T-cell (primary cell): ENCODE measurements around the gene CLEC18C. TPM values are rescaled to one million over a fixed set of nuclear protein-coding genes. Genes with fewer than 3 reads are reported as not detected.
"Not testable (repeated sequence)": the region's sequence is repeated elsewhere in the genome, so short reads cannot be mapped to it uniquely, and the experiment has no call there.

Source experiments
- ATAC-seq, 4 experiments: fragments of 200-7000 bp in 3 of 4; fragments of 150-1000 bp in 1 of 4; cut with Tn5 transposase; replicated peaks in 1 of 4; 1 replicate in 3 of 4; 2 replicates in 1 of 4; pipeline ENCODE4 v1.10.0; 2021; ENCODE audit warnings: moderate library complexity in 3 of 4, mild to moderate bottlenecking in 2 of 4, moderate number of reproducible peaks in 1 of 4
- CTCF ChIA-PET, 2 donors: fragments of 300-600 bp; sonication (Branson Sonifier 250); formaldehyde crosslinking; loops; one replicate each; lab custom pipeline; 2022; ENCODE audit warnings: antibody characterized with exemption in 2 of 2; lab: Charles Lee
- POLR2A ChIA-PET, 2 donors: fragments of 300-600 bp; sonication (Branson Sonifier 250); formaldehyde crosslinking; loops; one replicate each; lab custom pipeline; 2022; ENCODE audit warnings: antibody characterized with exemption in 2 of 2; lab: Charles Lee
- DNase-seq, 35 experiments: peaks; one replicate each; pipeline versions ENCODE4 v3.0.0 to v3.0.0-alpha.2; 2013 to 2023
- H3K27ac ChIP-seq: one replicate; pipeline ENCODE4 v1.5.1; 2013; ENCODE audit warnings: low read length
- H3K27me3 ChIP-seq, 2 experiments: replicated peaks in 1 of 2; 1 replicate in 1 of 2; 2 replicates in 1 of 2; pipeline versions ENCODE4 v1.6.1 to v1.7.0; 2013; ENCODE audit warnings: low read length in 1 of 2, mixed read lengths in 1 of 2; ENCODE audit not compliant: control insufficient read depth in 2 of 2, insufficient read depth in 2 of 2; ENCODE audit errors: extremely low read depth in 1 of 2
- H3K36me3 ChIP-seq, 2 donors: 1 replicate in 1 of 2; 2 replicates in 1 of 2; pipeline versions ENCODE4 v1.6.1 to v1.7.0; 2013; ENCODE audit warnings: low read length in 1 of 2; ENCODE audit not compliant: control insufficient read depth in 2 of 2, insufficient read depth in 1 of 2; ENCODE audit errors: extremely low read depth in 1 of 2
- H3K4me1 ChIP-seq, 2 experiments: 1 replicate in 1 of 2; 2 replicates in 1 of 2; pipeline versions ENCODE4 v1.6.1 to v1.7.0; 2013; ENCODE audit warnings: low read length in 2 of 2, mixed read lengths in 1 of 2; ENCODE audit not compliant: insufficient read depth in 2 of 2, control insufficient read depth in 1 of 2; ENCODE audit errors: extremely low read depth in 1 of 2
- H3K4me3 ChIP-seq, 2 donors: 1 replicate in 1 of 2; 2 replicates in 1 of 2; pipeline versions ENCODE4 v1.5.1 to v1.7.0; 2013; ENCODE audit warnings: mild to moderate bottlenecking in 2 of 2, low read length in 1 of 2, moderate library complexity in 1 of 2; ENCODE audit not compliant: control insufficient read depth in 1 of 2; ENCODE audit errors: extremely low read depth in 1 of 2
- H3K9me3 ChIP-seq: 2 replicates; pipeline ENCODE4 v1.7.0; 2013
- H3K27ac Mint-ChIP-seq, 2 donors: one replicate each; pipeline ENCODE4 v1.8.0; 2020 to 2021; ENCODE audit warnings: mild to moderate bottlenecking in 2 of 2, mixed read lengths in 2 of 2
- H3K27me3 Mint-ChIP-seq, 2 donors: one replicate each; pipeline ENCODE4 v1.8.0; 2021 to 2022; ENCODE audit warnings: mixed read lengths in 2 of 2
- H3K36me3 Mint-ChIP-seq: one replicate; pipeline ENCODE4 v1.8.0; 2021; ENCODE audit warnings: mixed read lengths
- H3K4me1 Mint-ChIP-seq, 3 donors: one replicate each; pipeline ENCODE4 v1.8.0; 2020 to 2022; ENCODE audit warnings: mixed read lengths in 3 of 3, mild to moderate bottlenecking in 1 of 3
- H3K4me3 Mint-ChIP-seq, 3 donors: one replicate each; pipeline ENCODE4 v1.8.0; 2020 to 2022; ENCODE audit warnings: mild to moderate bottlenecking in 3 of 3, mixed read lengths in 3 of 3, moderate library complexity in 3 of 3
- H3K9me3 Mint-ChIP-seq, 3 donors: one replicate each; pipeline ENCODE4 v1.8.0; 2020 to 2022; ENCODE audit warnings: mixed read lengths in 3 of 3
- WGBS: methylation state at CpG from one replicate; pipeline ENCODE4 v1.1.5; 2013; ENCODE audit warnings: missing lambda C conversion rate; ENCODE audit not compliant: insufficient coverage; 5-methylcytosine and 5-hydroxymethylcytosine counted together
- total RNA-seq, 35 experiments: library from RNA in 6 of 35; stranded (reverse) in 6 of 35; fragments of 120-200 nt in 1 of 35; gene quantifications; one replicate each; pipeline versions ENCODE4 v1.2.1 to v1.2.4 and lab custom pipeline; 2013 to 2026

CLEC18C gene
- total RNA-seq, 5 donors from 2014 or later (not counting 1 experiment from before 2014, with no cell fraction given) = 1.2 to 2.1 (median 1.8) TPM

GRCh38 chr16:70187858-70188607 is 14.4 kb downstream of the CLEC18C start:
- POLR2A ChIA-PET, CTCF ChIA-PET, H3K27ac Mint-ChIP-seq, H3K27me3 Mint-ChIP-seq, H3K36me3 Mint-ChIP-seq, H3K27ac ChIP-seq, H3K36me3 ChIP-seq, H3K27me3 ChIP-seq, H3K4me1 Mint-ChIP-seq, H3K9me3 ChIP-seq, H3K4me3 Mint-ChIP-seq, H3K9me3 Mint-ChIP-seq, DNase-seq, H3K4me1 ChIP-seq, H3K4me3 ChIP-seq: not testable (repeated sequence)
- no CpG with 5 or more reads among the region's 71 CpGs for WGBS
- peak in 1 of 4 experiments; percentile 35 for ATAC-seq

- H3K9me3 ChIP-seq, H3K27ac Mint-ChIP-seq, DNase-seq, ATAC-seq, POLR2A ChIA-PET, H3K4me3 Mint-ChIP-seq, H3K27ac ChIP-seq, H3K36me3 Mint-ChIP-seq, H3K9me3 Mint-ChIP-seq, H3K27me3 Mint-ChIP-seq, H3K4me1 Mint-ChIP-seq, H3K4me1 ChIP-seq, H3K36me3 ChIP-seq, H3K27me3 ChIP-seq, CTCF ChIA-PET, H3K4me3 ChIP-seq: not testable (repeated sequence)
- WGBS = no CpG with 5 or more reads among the region's 22 CpGs
These were observed 15.0 kb downstream of the CLEC18C start for GRCh38 chr16:70188608-70188915.

GRCh38 chr16:70190574-70190973 is 17.0 kb downstream of the CLEC18C start:
- POLR2A ChIA-PET, H3K4me1 ChIP-seq, H3K4me3 Mint-ChIP-seq, H3K27me3 ChIP-seq, H3K4me3 ChIP-seq, H3K27me3 Mint-ChIP-seq, DNase-seq, H3K27ac ChIP-seq, H3K36me3 Mint-ChIP-seq, CTCF ChIA-PET, H3K36me3 ChIP-seq, H3K9me3 Mint-ChIP-seq, H3K9me3 ChIP-seq, H3K27ac Mint-ChIP-seq, H3K4me1 Mint-ChIP-seq, ATAC-seq: not testable (repeated sequence)
- WGBS = no CpG with 5 or more reads among the region's 5 CpGs

GRCh38 chr16:70196683-70197300 is 23.2 kb downstream of the CLEC18C start:
- H3K4me1 ChIP-seq, ATAC-seq, H3K27me3 ChIP-seq, H3K9me3 ChIP-seq, H3K4me1 Mint-ChIP-seq, H3K4me3 ChIP-seq, H3K27me3 Mint-ChIP-seq, H3K27ac ChIP-seq, H3K4me3 Mint-ChIP-seq, H3K36me3 ChIP-seq, H3K27ac Mint-ChIP-seq, H3K36me3 Mint-ChIP-seq, CTCF ChIA-PET, H3K9me3 Mint-ChIP-seq, DNase-seq, POLR2A ChIA-PET: not testable (repeated sequence)
- WGBS = 100% methylated on average over 1 of the region's 12 CpGs

- H3K36me3 Mint-ChIP-seq, POLR2A ChIA-PET, H3K27ac Mint-ChIP-seq, H3K27me3 ChIP-seq, H3K9me3 ChIP-seq, H3K36me3 ChIP-seq, H3K4me3 ChIP-seq, H3K9me3 Mint-ChIP-seq, H3K4me3 Mint-ChIP-seq, H3K4me1 Mint-ChIP-seq, H3K27me3 Mint-ChIP-seq, CTCF ChIA-PET, H3K4me1 ChIP-seq, ATAC-seq, H3K27ac ChIP-seq, DNase-seq: not testable (repeated sequence)
- WGBS = 8% methylated on average over 2 of the region's 7 CpGs
These were observed 24.0 kb downstream of the CLEC18C start for GRCh38 chr16:70197611-70198010.

- DNase-seq, H3K36me3 ChIP-seq, H3K9me3 Mint-ChIP-seq, H3K27me3 ChIP-seq, H3K27me3 Mint-ChIP-seq, H3K36me3 Mint-ChIP-seq, H3K27ac Mint-ChIP-seq, H3K9me3 ChIP-seq, H3K4me1 ChIP-seq, H3K4me3 ChIP-seq, H3K27ac ChIP-seq, ATAC-seq, H3K4me1 Mint-ChIP-seq, H3K4me3 Mint-ChIP-seq, CTCF ChIA-PET, POLR2A ChIA-PET: not testable (repeated sequence)
- 88% methylated on average over 9 of the region's 9 CpGs for WGBS
These were observed 24.6 kb downstream of the CLEC18C start for GRCh38 chr16:70198230-70198629.
